ENCODE data around the gene ATG14. TPM values are rescaled to one million over a fixed set of nuclear protein-coding genes. Genes with fewer than 3 reads are reported as not detected.

ATG14 gene
- total and polyA plus RNA-seq, 2 experiments from 2014 or later, result 7.3 to 15.2 TPM

- H3K36me3 Mint-ChIP-seq (ENCODE audit: low read depth), result no peaks in the 10 kb centered on the region
- no peaks in the 10 kb centered on the region for H3K79me2 ChIP-seq (replicated peaks; ENCODE audit: insufficient read depth)
- no peak overlapping the region; the same call in 1 of the 2 replicates for H3K27ac Mint-ChIP-seq
- H3K27me3 Mint-ChIP-seq (ENCODE audit: insufficient read depth, low read depth, poor library complexity), result no peaks in the 10 kb centered on the region
- no peaks in the 10 kb centered on the region for H3K9me3 Mint-ChIP-seq
- H3K9me2 ChIP-seq (ENCODE audit: insufficient read depth), result no peaks in the 10 kb centered on the region
- no peaks in the 10 kb centered on the region for H3K27me3 ChIP-seq (ENCODE audit: insufficient read depth)
- no peak overlapping the region for H3K4me2 ChIP-seq
- H3K36me3 ChIP-seq (ENCODE audit: insufficient read depth), result no peaks in the 10 kb centered on the region
- TF ChIP-seq JUNB (IDR thresholded peaks at IDR 0.05; ENCODE audit: unreplicated experiment) (no peak), STAT1 (IDR thresholded peaks at IDR 0.05; ENCODE audit: unreplicated experiment) (no peak), NANOG (IDR thresholded peaks at IDR 0.05; ENCODE audit: borderline replicate concordance) (no peak)
- DNase-seq (ENCODE audit: low spot score) (no peak), ATAC-seq (no peak)
- H3K4me3 Mint-ChIP-seq, result no peak overlapping the region
- H3K4me3 ChIP-seq, result no peak overlapping the region
- H3K27ac ChIP-seq (ENCODE audit: low read depth), result no peak overlapping the region
- no peaks in the 10 kb centered on the region for H3F3A ChIP-seq (replicated peaks; ENCODE audit: low read depth)
- peaks cover 7% of the 10 kb centered on the region; the same call in 1 of the 2 replicates for H3K4me1 ChIP-seq (ENCODE audit: insufficient read depth)
- H4K20me1 ChIP-seq (replicated peaks; ENCODE audit: insufficient read depth), result no peaks in the 10 kb centered on the region
- H2AFZ ChIP-seq, result peak overlapping the region; percentile 38; the same call in 1 of the 2 replicates
- H3K4me1 Mint-ChIP-seq, result peaks cover 9% of the 10 kb centered on the region; the same call in 2 of the 3 replicates
Observed at GRCh38 chr14:55436931-55437330, 25.3 kb upstream of the ATG14 start.

GRCh38 chr14:55436519-55436918 is 24.9 kb upstream of the ATG14 start:
- Histone ChIP-seq H3K4me2 (no peak overlapping the region), H3K27ac (ENCODE audit: low read depth) (no peak overlapping the region), H3K27me3 (ENCODE audit: insufficient read depth) (no peaks in the 10 kb centered on the region), H3F3A (replicated peaks; ENCODE audit: low read depth) (no peaks in the 10 kb centered on the region), H4K20me1 (replicated peaks; ENCODE audit: insufficient read depth) (no peaks in the 10 kb centered on the region), H3K9me2 (ENCODE audit: insufficient read depth) (no peaks in the 10 kb centered on the region), H3K4me3 (no peak overlapping the region), H3K4me1 (ENCODE audit: insufficient read depth) (peaks cover 7% of the 10 kb centered on the region; the same call in 1 of the 2 replicates), H3K36me3 (ENCODE audit: insufficient read depth) (no peaks in the 10 kb centered on the region), H3K79me2 (replicated peaks; ENCODE audit: insufficient read depth) (no peaks in the 10 kb centered on the region), H2AFZ (peak overlapping the region; percentile 38; the same call in 1 of the 2 replicates)
- no peak for DNase-seq (ENCODE audit: low spot score)
- Mint-ChIP-seq H3K9me3 (no peaks in the 10 kb centered on the region), H3K27me3 (ENCODE audit: insufficient read depth, low read depth, poor library complexity) (no peaks in the 10 kb centered on the region), H3K36me3 (ENCODE audit: low read depth) (no peaks in the 10 kb centered on the region), H3K4me3 (no peak overlapping the region), H3K27ac (no peak overlapping the region; the same call in 1 of the 2 replicates), H3K4me1 (peaks cover 9% of the 10 kb centered on the region; the same call in 2 of the 3 replicates)
- no peak for ATAC-seq
- TF ChIP-seq NANOG (IDR thresholded peaks at IDR 0.05; ENCODE audit: borderline replicate concordance), result no peak
- no peak for TF ChIP-seq JUNB (IDR thresholded peaks at IDR 0.05; ENCODE audit: unreplicated experiment)
- TF ChIP-seq ETS1 (IDR thresholded peaks at IDR 0.05), result no peak
- no peak for TF ChIP-seq ZNF331 (CRISPR knock-in tag; IDR thresholded peaks at IDR 0.05; ENCODE audit: low read depth)
- TF ChIP-seq CTCF (conservative IDR thresholded peaks at IDR 0.05; ENCODE audit: low read depth in 2 of 2), result no peak
- TF ChIP-seq CREB1 (CRISPR knock-in tag; IDR thresholded peaks at IDR 0.05; ENCODE audit: low read depth), result no peak
- no peak for TF ChIP-seq ZNF114 (CRISPR knock-in tag; IDR thresholded peaks at IDR 0.05)
- TF ChIP-seq REST (IDR thresholded peaks at IDR 0.05; ENCODE audit: unreplicated experiment), result no peak

Measured in GM23338 (cell line).